Stimulated activated CD4-positive, alpha-beta T cell treated with anti-CD3 and anti-CD28 coated beads, Interleukin-15, amount 100 ng/mL, for 48 hours (primary cell): ENCODE data around the gene ANXA2.
"Not testable (repeated sequence)": the region's sequence is repeated elsewhere in the genome, so short reads cannot be mapped to it uniquely, and the experiment has no call there.

Experiments
- DNase-seq, 2 donors: peaks; one replicate each; pipeline ENCODE4 v3.0.0-alpha.2; 2020; ENCODE audit warnings: low read depth in 2 of 2

ANXA2 gene

DNA sequence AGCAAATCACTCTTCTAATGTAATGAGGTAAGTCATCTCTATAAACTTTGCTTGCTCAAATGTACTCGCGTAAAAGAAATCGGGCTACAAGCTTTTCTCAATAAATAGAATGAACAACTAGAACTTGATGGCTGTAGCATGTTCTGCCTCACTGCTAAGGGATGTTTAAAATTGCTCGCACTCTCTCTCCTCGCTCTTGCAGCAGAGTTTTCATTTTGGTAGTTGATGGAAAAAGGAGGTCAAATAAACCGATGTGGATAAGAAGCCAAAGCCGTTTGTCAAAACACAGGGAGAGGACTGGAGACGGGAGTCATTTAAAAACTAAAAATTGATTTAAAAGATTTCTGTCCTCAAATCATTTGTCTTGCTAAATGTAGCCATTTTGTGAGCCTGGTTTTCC is 53.3 kb downstream of the ANXA2 start:
- no peak for DNase-seq

DNA sequence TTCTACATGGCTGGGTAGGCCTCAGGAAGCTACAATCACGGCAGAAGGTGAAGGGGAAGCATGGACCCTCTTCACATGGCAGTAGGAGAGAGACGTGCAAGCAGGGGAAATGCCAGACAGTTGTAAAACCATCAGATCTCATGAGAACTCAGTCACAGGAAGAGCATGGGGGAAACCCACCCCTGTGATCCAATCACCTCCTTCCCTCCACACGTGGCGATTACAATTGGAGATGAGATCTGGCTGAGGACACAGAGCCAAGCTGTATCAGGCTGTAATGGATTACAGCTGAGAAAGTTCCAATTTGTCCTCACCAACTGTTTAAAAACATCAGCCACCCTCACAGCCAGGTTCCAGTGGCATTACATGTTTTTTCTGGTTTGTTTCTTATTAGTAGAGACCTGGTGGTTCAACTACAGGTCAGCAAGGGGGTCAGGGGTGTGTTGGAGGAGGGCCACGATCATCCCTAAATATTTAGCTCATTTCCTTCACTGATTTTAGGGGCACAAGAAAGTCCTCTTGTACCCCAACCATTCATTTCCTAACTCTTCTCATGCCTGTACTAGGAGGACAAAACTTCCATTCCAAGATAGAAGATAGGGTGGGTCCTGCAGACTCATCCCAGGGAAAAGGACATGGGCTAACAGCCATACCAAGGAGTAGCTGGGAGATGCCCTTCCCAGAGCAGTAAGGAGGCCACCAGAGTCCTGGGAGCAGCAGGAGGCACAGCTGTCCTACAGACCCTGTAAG is 54.4 kb downstream of the ANXA2 start:
- DNase-seq, result no peak

DNA sequence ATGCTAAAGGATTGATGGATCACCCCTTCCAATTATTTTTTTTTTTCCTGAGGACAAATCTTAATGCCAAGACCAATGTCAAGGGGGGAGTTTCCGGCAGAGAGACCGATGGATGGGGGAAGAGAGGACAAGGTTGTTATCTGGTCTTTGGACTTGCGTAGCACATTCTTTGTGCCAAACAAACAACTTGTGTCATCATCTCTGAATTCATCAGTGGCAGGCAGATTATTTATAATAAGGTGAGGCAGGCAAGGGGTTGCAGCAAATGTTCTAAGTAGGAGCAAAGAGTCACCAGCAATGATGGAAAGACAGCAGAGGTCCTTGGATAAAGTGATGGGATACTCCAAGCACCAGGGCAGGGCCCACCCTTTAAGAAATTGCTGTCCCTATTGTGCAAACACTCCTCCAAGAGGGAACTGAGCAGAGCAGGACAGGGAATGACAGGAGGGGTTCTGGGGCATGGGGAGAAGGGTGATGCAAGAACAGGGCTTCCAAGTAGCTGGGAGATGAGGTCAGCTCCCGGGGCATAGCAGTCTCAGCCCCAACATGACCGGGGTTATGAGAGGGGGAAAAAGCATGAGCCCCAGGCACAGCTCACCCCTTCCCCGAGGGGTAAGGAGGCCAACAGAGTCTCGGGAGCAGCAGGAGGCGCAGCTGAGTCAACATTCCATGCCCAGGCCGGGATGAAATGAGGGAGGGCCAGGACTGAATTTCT is 57.4 kb downstream of the ANXA2 start:
- DNase-seq, result no peak

DNA sequence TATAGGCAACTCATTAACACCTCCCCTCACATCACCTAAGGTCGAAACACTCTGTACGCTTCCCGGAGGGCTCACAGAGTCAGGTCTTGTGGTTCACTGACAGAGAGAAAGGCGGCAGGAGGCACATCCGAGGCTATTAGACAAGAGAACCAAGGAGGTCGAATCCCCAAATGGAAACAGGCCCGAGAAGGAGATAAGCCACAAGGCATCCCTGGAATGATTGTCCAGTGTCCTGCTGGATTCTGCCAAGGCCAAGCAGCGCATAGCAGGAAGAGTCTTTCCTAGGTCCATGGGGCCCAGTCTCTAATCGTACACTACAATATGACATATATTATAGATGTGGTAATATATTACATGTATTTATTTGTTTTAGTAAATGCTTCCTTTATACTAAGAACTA is 58.5 kb downstream of the ANXA2 start:
- DNase-seq, result no peak

DNA sequence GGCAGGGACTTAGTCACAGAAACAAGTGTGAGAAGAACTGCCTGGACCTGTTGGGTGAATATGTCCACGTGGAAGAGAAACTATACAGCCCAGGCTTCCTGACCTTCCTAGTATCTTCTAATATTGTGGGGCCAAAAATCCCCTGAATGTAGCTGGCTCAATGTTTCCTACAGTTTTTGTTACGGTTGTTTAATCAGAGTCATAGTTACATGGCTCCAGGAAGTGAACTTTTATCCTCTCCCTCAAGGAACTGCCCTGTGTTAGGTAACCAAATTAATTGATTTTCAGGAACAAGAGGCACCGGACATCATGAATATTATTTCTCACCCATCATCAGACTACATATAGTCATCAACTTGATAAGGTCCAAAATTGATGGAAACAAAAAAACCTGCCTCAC is 59.0 kb downstream of the ANXA2 start:
- DNase-seq, result no peak

DNA sequence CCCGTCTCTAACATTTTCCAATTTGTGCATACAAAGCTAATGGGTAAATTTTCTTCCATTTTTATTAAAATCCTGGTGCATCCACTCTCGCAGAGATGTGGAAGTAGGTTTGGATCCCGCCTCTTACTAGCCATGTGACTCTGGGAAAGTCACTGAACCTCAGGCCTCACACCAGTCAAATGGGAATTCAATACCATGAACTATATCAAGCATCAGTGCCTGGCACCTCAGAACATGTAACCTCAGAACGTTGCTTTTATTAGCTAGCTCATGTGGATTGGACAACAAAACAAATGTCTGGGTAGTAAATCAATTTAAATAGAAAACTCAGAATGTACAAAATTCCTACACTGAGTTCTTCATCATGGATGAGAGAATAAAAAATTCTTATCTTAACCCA is 60.7 kb downstream of the ANXA2 start:
- no peak for DNase-seq

DNA sequence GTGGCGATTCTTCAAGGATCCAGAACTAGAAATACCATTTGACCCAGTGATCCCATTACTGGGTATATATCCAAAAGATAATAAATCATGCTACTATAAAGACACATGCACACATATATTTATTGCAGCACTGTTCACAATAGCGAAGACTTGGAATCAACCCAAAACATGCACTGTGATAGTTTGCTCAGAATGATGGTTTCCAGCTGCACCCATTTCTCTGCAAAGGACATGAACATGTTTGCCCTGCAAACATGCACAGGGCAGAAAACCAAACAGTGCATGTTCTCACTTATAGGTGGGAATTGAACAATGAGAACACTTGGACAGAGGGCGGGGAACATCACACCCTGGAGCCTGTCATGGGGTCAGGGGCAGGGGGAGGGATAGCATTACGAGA is 62.5 kb downstream of the ANXA2 start:
- not testable (repeated sequence) for DNase-seq

DNA sequence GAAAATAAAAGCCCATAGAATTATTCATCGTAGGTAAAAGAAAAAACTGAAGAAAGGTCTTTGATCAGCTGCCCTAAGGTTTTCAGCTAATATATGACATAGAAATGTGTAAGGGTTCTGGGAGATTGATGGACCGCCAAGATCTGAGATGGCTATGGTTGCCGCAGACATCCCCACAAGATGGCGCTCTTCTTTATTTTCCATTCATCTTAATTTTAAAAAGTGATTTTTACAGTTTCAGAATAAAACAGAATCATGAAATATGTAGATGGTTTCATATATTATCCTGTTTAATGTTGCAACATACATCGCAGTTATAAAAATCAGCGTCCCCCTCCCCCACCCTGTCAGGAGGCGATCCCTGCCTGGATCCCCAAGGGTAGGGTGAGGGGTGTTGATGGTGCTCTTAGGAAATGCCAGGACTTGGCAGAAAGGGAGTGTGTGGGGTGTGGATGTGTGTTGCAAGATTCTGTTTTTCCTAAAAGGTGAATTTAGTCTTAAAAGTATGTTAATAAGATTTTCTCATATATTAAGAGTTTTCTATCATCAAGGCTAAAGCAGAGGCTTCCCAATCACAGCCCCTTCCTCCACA is 68.8 kb downstream of the ANXA2 start:
- peak in 1 of 2 donors; percentile 12 for DNase-seq

DNA sequence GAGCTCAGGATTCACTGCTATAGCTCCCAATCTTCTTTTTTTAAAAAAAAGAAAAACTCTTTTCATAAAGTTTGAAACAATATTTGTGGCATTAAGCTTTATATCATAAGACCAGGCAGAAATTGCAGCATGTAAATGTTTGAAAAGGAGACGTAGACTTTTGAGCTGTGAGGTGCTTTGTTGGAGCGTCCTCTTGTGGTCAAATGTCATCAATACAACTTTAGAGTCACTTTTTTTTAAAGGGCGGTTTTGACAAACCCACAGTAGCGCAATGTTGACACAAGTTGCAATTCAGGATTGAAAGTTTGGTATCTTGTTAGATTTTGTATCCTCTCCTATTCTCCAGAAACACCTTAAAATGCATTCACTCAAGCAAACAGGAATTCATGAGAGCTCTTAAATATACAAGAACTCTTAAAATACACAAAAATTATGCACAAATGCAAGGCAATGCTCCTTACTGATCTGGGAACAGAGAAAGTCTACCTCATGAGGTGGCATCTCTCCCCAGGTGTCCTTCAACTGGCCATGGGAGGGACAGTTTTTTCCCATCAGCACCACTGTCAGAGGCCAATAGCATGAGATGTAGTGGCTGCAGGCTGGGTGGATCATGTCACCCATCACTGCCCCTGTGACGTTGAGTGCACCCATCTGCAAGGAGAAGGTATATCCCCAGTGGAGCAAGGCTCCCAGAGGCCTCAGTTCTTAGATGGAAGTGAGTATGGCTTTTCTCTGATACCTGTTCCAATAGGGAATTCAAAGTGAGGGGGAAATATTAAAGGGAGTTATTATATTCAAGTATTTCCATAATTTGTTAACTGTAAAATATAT is 70.7 kb downstream of the ANXA2 start:
- DNase-seq, result peak in 1 of 2 donors; percentile 3

DNA sequence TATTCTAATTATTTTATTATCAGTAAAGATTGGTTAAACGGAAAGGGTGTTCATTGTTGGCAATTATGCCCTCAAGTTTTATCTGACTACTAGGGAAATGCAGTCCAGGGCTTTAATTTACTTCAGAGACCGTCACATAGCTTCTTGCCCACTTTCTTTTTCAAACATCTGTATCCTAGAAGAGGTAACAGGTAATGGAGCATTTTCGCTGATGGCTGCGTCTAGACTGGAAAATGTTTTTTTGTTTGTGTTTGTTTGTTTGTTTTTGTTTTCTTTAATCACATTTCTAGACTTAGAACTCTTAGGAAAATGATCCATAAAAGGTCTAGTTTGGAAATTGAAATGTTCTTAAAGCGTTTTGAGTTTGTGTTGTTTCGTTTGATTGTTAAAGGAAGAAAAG is 71.4 kb downstream of the ANXA2 start:
- no peak for DNase-seq

DNA sequence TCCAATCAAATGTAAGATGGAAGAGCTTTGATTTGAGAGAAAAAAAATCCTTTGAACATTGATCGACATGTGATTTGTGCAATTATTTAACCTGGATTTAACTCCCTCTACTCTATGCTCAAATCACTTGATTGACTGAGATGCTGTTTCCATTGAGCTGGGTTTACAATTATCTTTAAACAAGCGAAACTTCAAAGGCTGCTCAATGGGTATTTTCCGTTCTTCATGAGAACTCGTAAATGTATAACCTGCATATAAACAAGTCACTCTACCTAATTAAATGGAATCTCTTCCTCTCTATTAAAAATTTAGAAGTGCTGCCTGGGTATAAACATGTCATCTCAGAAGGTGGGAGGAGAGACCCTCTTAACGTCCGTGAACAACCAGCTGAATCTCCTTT is 71.9 kb downstream of the ANXA2 start:
- DNase-seq, result no peak

DNA sequence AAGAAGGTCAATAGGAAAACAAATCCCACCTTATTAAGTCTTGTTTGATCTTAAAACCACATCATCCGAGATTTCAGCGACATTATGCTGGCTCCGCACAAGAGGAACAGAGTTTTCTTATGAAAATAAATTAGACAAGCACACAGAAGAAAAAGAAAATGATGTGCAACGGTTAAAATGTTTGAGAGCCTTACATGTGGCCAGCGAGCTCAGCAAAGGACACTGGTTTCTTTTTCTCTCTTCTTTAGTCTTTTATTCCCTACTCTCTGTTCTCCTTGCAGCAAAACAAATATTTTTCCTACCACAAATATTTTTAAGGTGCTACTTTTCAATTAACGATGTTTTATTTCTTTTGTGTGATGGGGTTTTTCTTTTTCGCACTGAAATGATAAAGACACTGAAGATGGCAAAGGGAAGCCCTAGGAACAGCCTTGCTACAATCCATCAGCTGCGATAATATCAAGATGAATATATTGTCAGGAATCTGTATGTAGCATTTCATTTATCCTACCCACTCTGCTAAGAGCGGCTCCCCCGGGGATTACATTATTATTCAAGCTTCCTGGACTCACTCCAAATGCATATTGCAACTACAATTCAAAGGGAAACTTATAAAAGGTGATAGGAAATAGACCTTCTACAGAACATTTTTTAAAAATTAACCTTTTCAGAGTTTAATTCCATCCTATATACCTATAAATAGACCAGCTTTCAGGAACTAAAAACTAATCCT is 72.9 kb downstream of the ANXA2 start:
- no peak for DNase-seq

DNA sequence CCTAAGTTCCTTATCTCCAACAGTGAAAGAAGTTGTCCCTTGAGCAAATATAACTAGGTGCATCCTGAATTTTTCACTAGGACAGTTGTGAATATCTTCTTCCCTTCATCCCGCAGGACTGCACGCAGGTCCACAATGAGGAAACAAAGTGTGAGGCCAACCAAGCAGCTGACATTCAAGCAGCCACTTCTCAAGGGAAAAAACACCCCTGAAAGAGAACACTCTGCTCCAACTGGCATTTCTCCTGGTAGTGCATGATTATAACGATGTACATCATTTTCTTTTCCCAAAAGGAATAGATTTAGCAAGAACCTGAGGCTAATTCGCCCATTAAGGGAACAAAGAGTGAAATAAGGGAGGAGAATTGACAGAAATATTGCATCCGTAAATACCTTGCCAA is 74.5 kb downstream of the ANXA2 start:
- no peak for DNase-seq

DNA sequence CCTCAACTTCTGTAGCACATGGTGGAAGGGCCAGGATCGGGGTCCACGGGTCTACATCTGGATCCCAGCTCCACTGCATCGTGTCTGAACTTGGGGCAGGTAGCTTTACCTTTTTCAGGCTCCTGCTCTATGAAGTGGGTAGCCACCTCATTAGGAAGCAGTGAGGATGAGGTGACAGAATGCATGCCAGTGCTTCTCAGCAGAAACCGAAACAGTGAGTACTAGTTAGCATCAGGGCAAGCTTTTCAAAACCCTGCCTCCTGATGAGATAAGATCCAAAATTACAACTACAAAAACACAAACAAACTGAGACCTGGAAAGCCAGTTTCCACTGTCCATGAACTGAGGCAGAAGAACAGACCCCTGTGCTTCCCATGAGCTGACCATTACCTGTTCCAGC is 77.4 kb downstream of the ANXA2 start:
- no peak for DNase-seq

DNA sequence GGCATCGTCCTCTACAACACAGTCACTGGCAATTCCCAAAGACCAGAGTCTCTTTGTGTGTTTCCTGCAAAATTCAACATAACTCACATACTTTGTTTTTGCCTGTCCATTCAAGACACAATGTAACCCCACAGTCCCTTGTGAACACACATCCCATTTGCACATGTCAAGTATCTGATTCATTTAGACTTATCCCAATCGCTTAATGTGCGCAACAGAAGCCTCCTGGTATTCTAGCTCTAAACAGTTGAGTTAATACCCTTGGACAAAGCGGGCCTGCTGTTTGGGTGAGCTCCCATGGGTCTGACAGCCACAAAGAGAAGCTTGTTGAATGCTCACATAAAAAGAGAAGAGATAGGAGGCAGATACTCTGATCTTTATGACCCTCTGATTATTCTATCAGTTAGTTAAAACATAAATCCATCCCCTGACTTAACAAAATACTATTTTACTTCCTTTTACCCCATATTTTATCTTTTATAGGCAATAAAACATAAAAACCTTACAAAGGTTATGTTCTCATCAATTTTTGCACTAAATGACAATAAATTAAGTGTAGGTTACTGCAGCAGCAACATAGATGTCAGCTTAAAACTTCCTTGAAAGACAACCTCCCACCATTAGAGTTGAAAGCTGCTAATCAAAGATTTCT is 79.4 kb downstream of the ANXA2 start:
- DNase-seq, result no peak

DNA sequence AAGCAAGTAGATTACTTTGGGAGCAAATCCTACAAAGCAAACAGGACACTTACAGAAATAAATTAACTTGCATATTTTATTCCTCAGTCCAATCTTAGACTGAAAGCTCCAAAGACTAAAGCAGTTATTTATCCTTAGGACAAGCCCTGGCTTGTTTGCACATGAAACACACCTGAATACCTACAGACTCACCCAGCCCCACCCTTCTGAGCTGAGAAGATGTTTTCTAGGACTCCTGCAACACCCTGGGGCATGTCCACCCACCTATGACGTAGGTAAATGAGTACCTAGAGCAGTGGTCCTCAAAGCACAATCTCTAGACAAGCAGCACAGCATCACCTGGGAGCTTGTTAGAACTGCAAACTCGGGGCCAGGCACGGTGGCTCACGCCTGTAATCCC is 80.8 kb downstream of the ANXA2 start:
- no peak for DNase-seq

DNA sequence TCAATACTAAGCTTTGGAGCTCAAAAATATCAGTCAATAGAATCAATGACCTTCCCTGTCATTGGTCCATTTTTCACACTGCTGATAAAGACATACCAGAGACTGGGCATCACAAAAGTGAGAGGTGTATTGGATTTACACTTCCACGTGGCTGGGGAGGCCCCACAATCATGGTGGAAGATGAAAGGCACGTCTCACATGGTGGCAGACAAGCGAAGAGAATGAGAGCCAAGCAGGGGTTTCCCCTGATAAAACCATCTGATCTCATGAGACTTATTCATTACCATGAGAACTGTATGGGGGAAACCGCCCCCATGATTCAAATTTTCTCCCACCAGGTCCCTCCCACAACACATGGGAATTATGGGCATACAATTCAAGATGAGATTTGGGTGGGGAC is 81.9 kb downstream of the ANXA2 start:
- DNase-seq, result no peak

DNA sequence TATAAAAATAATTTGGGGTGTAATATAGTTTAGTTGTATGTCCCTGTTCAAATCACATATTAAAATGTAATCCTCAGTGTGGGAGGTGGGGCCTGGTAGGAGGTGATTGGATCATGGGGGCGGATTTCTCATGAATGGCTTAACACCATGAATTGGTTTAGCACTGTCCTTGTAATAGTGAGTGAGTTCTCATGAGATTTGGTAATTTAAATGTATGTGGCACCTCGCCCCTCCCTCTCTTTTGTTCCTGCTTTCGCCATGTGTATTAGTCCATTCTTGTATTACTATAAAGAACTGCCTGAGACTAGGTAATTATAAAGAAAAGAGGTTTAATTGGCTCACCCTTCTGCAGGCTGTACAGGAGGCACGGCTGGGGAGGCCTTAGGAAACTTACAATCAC is 83.9 kb downstream of the ANXA2 start:
- DNase-seq, result no peak

DNA sequence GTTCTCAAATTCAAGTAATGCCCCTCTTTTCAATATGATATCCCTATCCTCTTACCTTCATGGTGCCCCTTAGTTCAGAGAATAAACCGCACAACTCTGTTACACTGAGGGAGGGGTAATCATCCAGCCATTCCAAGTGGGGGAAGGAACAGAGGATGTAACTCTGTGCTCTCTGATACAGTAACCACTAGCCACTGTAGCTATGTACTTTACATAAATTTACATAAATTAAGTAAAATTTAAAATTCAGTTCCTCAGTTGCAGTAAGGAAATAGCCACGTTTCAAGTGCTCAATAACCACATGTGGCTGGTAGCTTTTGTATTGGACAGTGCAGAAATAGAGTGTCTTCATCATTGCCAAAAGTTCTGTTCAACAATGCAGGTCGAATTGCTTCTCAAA is 90.8 kb downstream of the ANXA2 start:
- DNase-seq, result no peak

DNA sequence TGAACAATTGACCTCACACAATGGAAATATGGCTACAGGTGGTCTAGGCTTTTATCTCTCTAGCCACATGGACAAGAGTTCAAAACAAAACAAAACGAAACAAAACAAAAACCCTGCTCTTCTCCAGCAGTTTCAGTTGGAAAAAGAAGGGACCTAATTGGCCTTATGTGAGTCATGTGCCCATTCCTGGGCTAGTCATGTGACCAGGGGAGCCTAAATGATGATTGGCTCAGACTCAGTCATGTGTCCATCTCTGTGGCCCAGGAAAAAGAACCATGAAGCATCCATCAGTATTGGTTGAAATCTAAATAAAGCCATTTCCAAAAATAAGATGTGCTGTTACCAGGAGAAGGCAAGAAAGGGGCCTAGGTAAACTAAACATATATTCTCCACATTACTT is 96.8 kb downstream of the ANXA2 start:
- no peak for DNase-seq

DNA sequence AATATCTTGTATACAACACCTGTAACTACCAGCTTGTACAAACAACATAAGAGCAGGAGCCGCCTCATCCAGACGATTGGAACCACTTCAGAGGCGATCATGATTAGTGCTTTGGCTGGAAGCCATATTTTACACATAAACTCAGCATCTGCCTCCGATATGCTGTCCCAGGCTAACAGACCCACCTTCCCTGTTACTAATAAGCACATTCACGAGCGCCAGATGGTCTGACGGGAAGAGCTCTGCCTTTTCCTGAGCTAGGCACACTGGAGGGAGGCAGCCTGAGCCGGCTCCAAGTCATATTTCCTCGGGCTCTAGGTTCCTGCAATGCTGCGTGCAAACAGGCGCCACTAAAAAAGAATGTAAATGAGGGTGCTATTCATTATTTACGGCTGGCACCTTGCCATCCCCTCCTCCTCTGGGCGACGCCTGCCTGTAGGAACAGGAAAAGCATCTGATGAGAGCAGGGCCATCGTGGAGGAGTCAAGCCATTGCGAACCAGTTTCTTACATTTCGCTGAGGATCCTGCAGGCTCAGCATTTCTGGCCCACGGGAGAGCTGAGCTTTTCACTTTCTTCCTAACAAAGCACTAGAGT is 98.2 kb downstream of the ANXA2 start:
- DNase-seq, result no peak
